MCF 10A (cell line): ENCODE data around the gene SLC13A2. TPM values are rescaled to one million over a fixed set of nuclear protein-coding genes. Genes with fewer than 3 reads are reported as not detected.

ENCODE experiments used
- BruUV-seq: library from RNA; stranded (reverse); fragments of 400-500 nt; replicated peaks from 2 replicates; lab custom pipeline; 2021; lab: Mats Ljungman, UMichigan
- CTCF ChIA-PET: fragments of 300-600 bp; sonication (Branson Sonifier 250); formaldehyde crosslinking; extraction: SDS; loops from one replicate; lab custom pipeline; 2021; ENCODE audit warnings: antibody characterized with exemption, inconsistent platforms; lab: Yijun Ruan, JAX
- POLR2A ChIA-PET: fragments of 300-600, 350-650 bp; sonication (Branson Sonifier 250); formaldehyde crosslinking; extraction: SDS; loops from one replicate; lab custom pipeline; 2020; ENCODE audit warnings: antibody characterized with exemption, inconsistent platforms; lab: Yijun Ruan, JAX
- DNase-seq: peaks from one replicate; pipeline ENCODE4 v3.0.0-alpha.2; 2018; ENCODE audit not compliant: unreplicated experiment
- H3K27ac Mint-ChIP-seq: one replicate; pipeline ENCODE4 v1.8.0; 2022; ENCODE audit warnings: mild to moderate bottlenecking, low read depth, mixed read lengths; ENCODE audit not compliant: unreplicated experiment
- H3K27me3 Mint-ChIP-seq: one replicate; pipeline ENCODE4 v1.8.0; 2022; ENCODE audit warnings: mixed read lengths; ENCODE audit not compliant: insufficient read depth, unreplicated experiment
- H3K36me3 Mint-ChIP-seq: one replicate; pipeline ENCODE4 v1.8.0; 2022; ENCODE audit warnings: mild to moderate bottlenecking, moderate library complexity, mixed read lengths; ENCODE audit not compliant: insufficient read depth, unreplicated experiment
- H3K4me1 Mint-ChIP-seq: one replicate; pipeline ENCODE4 v1.8.0; 2022; ENCODE audit warnings: mixed read lengths; ENCODE audit not compliant: insufficient read depth, unreplicated experiment
- H3K4me3 Mint-ChIP-seq: one replicate; pipeline ENCODE4 v1.8.0; 2022; ENCODE audit warnings: mild to moderate bottlenecking, moderate library complexity, mixed read lengths; ENCODE audit not compliant: unreplicated experiment
- H3K9me3 Mint-ChIP-seq: one replicate; pipeline ENCODE4 v1.8.0; 2022; ENCODE audit warnings: mixed read lengths; ENCODE audit not compliant: unreplicated experiment
- intact Hi-C: fragments of 100-400 bp; cut with micrococcal nuclease; formaldehyde crosslinking; loops from 2 replicates; pipeline ENCODE4 v1.14.1; 2022
- total RNA-seq: library from RNA; stranded (reverse); gene quantifications from 2 replicates; pipeline ENCODE4 v1.2.3, GENCODE V29; 2022
- TF ChIP-seq, protein P1 (sequence below): fragments of 200-600 bp; IDR thresholded peaks from one replicate; pipeline ENCODE4 v1.8.0; 2022; ENCODE audit warnings: antibody characterized with exemption, mild to moderate bottlenecking; ENCODE audit not compliant: unreplicated experiment

Gene SLC13A2
- total RNA-seq, 1 experiment from 2014 or later = not detected

DNA sequence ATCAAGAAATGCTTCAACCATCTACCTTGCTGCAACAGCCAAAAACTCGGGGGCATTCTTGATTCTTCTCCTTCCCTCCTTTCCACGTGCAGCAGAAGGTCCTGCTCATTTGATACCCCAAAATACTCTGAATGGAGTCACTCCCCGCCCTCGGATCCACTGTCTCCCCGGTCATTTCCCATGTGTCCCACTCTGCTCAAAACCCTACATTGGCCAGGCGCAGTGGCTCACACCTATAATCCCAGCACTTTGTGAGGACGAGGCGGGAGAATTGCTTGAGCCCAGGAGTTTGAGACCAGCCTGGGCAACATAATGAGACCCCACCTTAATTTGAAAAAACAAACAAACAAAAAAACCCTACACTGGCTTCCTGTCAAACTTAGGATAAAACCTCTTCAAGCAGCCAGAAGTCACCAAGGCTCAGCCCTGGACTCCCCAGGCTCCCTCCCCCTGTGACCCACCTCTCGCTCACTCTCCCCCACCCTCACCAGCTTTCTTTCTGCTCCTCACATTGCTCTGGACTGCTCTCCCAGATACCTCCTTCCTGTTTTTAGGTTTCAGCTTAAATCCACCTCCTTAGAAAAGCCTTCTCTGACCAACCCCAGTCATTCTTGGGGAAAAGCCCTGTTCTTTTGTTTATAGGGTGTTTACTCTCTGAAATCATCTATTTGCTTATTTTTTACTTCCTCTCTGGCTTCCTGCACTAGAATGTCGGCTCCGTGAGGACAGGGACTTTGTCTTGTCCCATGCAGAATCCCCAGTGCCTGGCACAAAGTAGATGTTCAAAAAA is 2.8 kb downstream of the SLC13A2 start:
- H3K4me3 Mint-ChIP-seq = no peak overlapping the region
- H3K9me3 Mint-ChIP-seq = no peaks in the 10 kb centered on the region
- intact Hi-C loops = no loop called here
- H3K27me3 Mint-ChIP-seq = no peaks in the 10 kb centered on the region
- no peak for DNase-seq
- ChIA-PET CTCF (interaction anchor here (0.6 to 1.2 kb wide), 2 partner anchors 13 to 64 kb away, joined by 3 to 4 read pairs; no protein-coding TSS in a partner anchor), POLR2A (no interaction called here)
- no peaks in the 10 kb centered on the region for H3K36me3 Mint-ChIP-seq
- BruUV-seq = no TSS peak
- H3K27ac Mint-ChIP-seq = no peak overlapping the region
- TF ChIP-seq, protein P1, sequence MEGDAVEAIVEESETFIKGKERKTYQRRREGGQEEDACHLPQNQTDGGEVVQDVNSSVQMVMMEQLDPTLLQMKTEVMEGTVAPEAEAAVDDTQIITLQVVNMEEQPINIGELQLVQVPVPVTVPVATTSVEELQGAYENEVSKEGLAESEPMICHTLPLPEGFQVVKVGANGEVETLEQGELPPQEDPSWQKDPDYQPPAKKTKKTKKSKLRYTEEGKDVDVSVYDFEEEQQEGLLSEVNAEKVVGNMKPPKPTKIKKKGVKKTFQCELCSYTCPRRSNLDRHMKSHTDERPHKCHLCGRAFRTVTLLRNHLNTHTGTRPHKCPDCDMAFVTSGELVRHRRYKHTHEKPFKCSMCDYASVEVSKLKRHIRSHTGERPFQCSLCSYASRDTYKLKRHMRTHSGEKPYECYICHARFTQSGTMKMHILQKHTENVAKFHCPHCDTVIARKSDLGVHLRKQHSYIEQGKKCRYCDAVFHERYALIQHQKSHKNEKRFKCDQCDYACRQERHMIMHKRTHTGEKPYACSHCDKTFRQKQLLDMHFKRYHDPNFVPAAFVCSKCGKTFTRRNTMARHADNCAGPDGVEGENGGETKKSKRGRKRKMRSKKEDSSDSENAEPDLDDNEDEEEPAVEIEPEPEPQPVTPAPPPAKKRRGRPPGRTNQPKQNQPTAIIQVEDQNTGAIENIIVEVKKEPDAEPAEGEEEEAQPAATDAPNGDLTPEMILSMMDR = no peak
- H3K4me1 Mint-ChIP-seq = peaks cover 6% of the 10 kb centered on the region

DNA sequence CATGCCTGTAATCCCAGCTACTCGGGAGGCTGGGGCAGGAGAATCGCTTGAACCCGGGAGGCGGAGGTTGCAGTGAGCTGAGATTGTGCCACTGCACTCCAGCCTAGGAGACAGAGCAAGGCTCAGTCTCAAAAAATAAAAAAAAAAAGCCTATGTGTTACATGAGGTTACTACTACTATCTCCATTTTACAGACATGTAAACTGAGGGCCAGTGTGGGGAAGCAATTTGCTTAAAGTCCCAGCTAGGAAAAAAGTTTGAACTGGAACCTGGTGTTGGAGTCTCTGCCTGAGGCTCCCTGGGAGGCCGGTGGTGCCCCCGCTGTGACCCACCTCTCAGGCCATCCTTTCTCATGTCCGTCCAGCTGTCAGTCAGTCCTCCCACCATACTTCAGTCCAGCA is 4.5 kb downstream of the SLC13A2 start:
- CTCF ChIA-PET = interaction anchor here (0.6 kb wide), 1 partner anchor 27 kb away, joined by 4 read pairs; no protein-coding TSS in a partner anchor
- Mint-ChIP-seq H3K36me3 (no peaks in the 10 kb centered on the region), H3K4me1 (no peaks in the 10 kb centered on the region), H3K27me3 (no peaks in the 10 kb centered on the region), H3K4me3 (no peak overlapping the region), H3K27ac (no peak overlapping the region), H3K9me3 (no peaks in the 10 kb centered on the region)
- TF ChIP-seq, protein P1 = no peak
- DNase-seq = no peak
- no TSS peak for BruUV-seq
- POLR2A ChIA-PET = interaction anchor here (0.8 kb wide), 1 partner anchor 120 kb away, joined by 3 read pairs; the partner anchor contains the start of gene POLDIP2
- intact Hi-C loops = no loop called here

DNA sequence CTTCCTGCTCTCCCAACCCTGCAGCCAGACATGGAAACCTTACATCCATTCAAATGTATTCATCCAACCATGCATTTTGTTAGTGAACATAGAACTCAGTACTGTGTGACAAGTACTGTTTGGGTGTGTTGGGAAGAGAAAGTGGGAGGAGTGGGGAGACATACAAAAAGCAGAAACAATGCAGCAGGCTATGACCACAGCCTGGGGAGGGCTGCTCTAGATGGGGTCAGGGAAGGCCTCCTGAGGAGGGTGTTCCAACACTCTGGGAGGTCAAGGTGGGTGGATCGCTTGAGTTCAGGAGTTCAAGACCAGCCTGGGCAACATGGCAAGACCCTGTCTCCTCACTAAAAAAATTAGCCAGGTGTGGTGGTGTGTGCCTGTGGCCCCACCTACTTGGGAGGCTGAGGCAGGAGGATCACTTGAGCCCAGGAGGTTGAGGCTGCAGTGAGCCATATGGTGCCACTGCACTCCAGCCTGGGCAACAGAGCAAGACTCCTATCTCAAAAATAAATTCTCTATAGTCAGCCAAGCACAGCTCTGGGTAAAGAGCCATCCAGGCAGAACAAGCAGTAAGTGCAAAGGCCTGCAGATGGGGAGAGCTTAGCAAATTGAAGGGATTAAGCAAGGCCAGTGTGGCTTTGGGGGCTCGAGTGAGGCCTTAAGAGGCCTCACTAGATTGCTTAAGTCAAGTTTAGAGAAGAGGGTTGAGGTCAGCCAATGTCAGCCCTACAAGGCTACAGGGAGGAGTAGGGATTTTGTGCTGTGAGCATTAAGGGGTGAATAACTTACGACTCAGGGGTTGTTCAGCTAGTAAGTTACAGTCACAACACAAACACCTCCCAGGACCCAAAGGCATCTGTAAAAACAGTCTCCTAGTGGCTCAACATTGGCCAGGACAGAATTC is 5.5 kb downstream of the SLC13A2 start:
- H3K27me3 Mint-ChIP-seq = peaks cover 4% of the 10 kb centered on the region
- intact Hi-C loops = no loop called here
- TF ChIP-seq, protein P1 = no peak
- H3K36me3 Mint-ChIP-seq = no peaks in the 10 kb centered on the region
- no peaks in the 10 kb centered on the region for H3K9me3 Mint-ChIP-seq
- ChIA-PET CTCF (interaction anchor here (0.6 to 1.0 kb wide), 2 partner anchors 123 to 246 kb away, joined by 3 to 4 read pairs; no protein-coding TSS in a partner anchor), POLR2A (no interaction called here)
- H3K4me3 Mint-ChIP-seq = no peak overlapping the region
- no peak for DNase-seq
- H3K4me1 Mint-ChIP-seq = no peaks in the 10 kb centered on the region
- H3K27ac Mint-ChIP-seq = no peak overlapping the region
- no TSS peak for BruUV-seq
